ENCODE data around the gene RAET1G. TPM values are rescaled to one million over a fixed set of nuclear protein-coding genes. Genes with fewer than 3 reads are reported as not detected.
"Not testable (repeated sequence)": the region's sequence is repeated elsewhere in the genome, so short reads cannot be mapped to it uniquely, and the experiment has no call there.

Gene RAET1G
- total RNA-seq, 1 donor from 2014 or later: 0.60 TPM

GRCh38 chr6:149915970-149916865, 6.7 kb downstream of the RAET1G start:
- peak; percentile 51 for DNase-seq (ENCODE audit: low spot score)

GRCh38 chr6:149913540-149914240, 9.2 kb downstream of the RAET1G start:
- no peaks in the 10 kb centered on the region for H3K4me1 Mint-ChIP-seq (ENCODE audit: low read depth)
- no peak overlapping the region for H3K27ac Mint-ChIP-seq (ENCODE audit: unreplicated experiment)
- peak; percentile 34 for DNase-seq (ENCODE audit: low spot score)
- H3K4me3 Mint-ChIP-seq (ENCODE audit: unreplicated experiment): no peak overlapping the region
- TF ChIP-seq CTCF (IDR thresholded peaks at IDR 0.05): no peak
- H3K27me3 Mint-ChIP-seq (ENCODE audit: low read depth): peaks cover 10% of the 10 kb centered on the region
- peaks cover 3% of the 10 kb centered on the region for H3K9me3 Mint-ChIP-seq (ENCODE audit: low read depth)
- H3K36me3 Mint-ChIP-seq (ENCODE audit: low read depth): no peaks in the 10 kb centered on the region

More at GRCh38 chr6:149915970-149916865, 6.7 kb downstream of the RAET1G start:
- TF ChIP-seq CTCF (IDR thresholded peaks at IDR 0.05): no peak
- Mint-ChIP-seq H3K9me3 (ENCODE audit: low read depth) (no peaks in the 10 kb centered on the region), H3K27me3 (ENCODE audit: low read depth) (peaks cover 11% of the 10 kb centered on the region), H3K27ac (ENCODE audit: unreplicated experiment) (no peak overlapping the region), H3K4me1 (ENCODE audit: low read depth) (no peaks in the 10 kb centered on the region), H3K4me3 (ENCODE audit: unreplicated experiment) (no peak overlapping the region), H3K36me3 (ENCODE audit: low read depth) (peaks cover 2% of the 10 kb centered on the region)

- H3K27me3 Mint-ChIP-seq (ENCODE audit: low read depth): peaks cover 9% of the 10 kb centered on the region
- H3K27ac Mint-ChIP-seq (ENCODE audit: unreplicated experiment): no peak overlapping the region
- no peaks in the 10 kb centered on the region for H3K4me1 Mint-ChIP-seq (ENCODE audit: low read depth)
- peaks cover 2% of the 10 kb centered on the region for H3K36me3 Mint-ChIP-seq (ENCODE audit: low read depth)
- H3K9me3 Mint-ChIP-seq (ENCODE audit: low read depth): peaks cover 6% of the 10 kb centered on the region
- no peak overlapping the region for H3K4me3 Mint-ChIP-seq (ENCODE audit: unreplicated experiment)
- no peak for TF ChIP-seq CTCF (IDR thresholded peaks at IDR 0.05)
- DNase-seq (ENCODE audit: low spot score): peak; percentile 12
Measured at GRCh38 chr6:149913085-149913484, 9.8 kb downstream of the RAET1G start.

GRCh38 chr6:149912680-149913079, 10.2 kb downstream of the RAET1G start:
- not testable (repeated sequence) for H3K4me1 Mint-ChIP-seq (ENCODE audit: low read depth); H3K9me3 Mint-ChIP-seq (ENCODE audit: low read depth); H3K27ac Mint-ChIP-seq (ENCODE audit: unreplicated experiment); H3K36me3 Mint-ChIP-seq (ENCODE audit: low read depth); H3K27me3 Mint-ChIP-seq (ENCODE audit: low read depth); H3K4me3 Mint-ChIP-seq (ENCODE audit: unreplicated experiment)
- DNase-seq (ENCODE audit: low spot score): peak; percentile 59

- H3K36me3 Mint-ChIP-seq (ENCODE audit: low read depth): peaks cover 4% of the 10 kb centered on the region
- H3K27ac Mint-ChIP-seq (ENCODE audit: unreplicated experiment): no peak overlapping the region
- H3K27me3 Mint-ChIP-seq (ENCODE audit: low read depth): peaks cover 9% of the 10 kb centered on the region
- H3K4me3 Mint-ChIP-seq (ENCODE audit: unreplicated experiment): no peak overlapping the region
- no peaks in the 10 kb centered on the region for H3K4me1 Mint-ChIP-seq (ENCODE audit: low read depth)
- no peak for TF ChIP-seq CTCF (IDR thresholded peaks at IDR 0.05)
- H3K9me3 Mint-ChIP-seq (ENCODE audit: low read depth): peaks cover 9% of the 10 kb centered on the region
- DNase-seq (ENCODE audit: low spot score): peak; percentile 66
Measured at GRCh38 chr6:149910721-149911151, 12.2 kb downstream of the RAET1G start.
